GM21576 (cell line): ENCODE results near the gene MTIF3.

ENCODE experiments used
- ATAC-seq: cut with Tn5 transposase; IDR thresholded peaks from one replicate; pipeline ENCODE4 v1.9.1; 2021; ENCODE audit warnings: mild to moderate bottlenecking, moderate library complexity; ENCODE audit not compliant: unreplicated experiment

Gene MTIF3

DNA sequence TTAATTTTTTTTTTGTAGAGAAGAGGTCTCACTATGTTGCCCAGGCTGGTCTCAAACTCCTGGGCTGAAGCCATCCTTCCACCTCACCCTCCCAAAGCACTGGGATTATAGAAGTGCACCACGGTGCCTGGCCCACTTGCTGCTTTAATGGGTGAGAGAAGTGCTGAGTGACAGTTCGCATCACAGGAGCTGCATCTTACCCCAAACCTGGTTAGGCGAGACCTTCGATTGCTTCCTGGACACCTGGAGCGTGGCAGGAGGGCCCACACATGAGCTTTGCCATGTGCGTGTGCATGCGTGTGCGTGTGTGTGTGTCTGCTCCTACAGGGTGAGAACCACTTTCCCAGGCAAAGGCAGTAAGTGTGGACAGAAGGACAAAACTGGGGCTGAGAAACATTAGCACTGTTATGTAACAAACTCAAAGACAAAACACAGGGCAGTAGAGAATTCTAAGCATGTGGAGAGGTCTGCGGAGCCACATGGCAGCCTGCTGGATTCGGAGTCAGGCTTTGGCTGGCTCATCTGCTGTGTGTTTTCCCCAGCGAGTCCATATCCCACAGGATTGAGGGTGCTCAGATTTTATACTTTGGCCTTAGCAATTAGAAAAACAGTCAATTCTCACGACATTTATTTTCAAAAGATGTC, 11.7 kb upstream of the MTIF3 start:
- ATAC-seq = no peak

DNA sequence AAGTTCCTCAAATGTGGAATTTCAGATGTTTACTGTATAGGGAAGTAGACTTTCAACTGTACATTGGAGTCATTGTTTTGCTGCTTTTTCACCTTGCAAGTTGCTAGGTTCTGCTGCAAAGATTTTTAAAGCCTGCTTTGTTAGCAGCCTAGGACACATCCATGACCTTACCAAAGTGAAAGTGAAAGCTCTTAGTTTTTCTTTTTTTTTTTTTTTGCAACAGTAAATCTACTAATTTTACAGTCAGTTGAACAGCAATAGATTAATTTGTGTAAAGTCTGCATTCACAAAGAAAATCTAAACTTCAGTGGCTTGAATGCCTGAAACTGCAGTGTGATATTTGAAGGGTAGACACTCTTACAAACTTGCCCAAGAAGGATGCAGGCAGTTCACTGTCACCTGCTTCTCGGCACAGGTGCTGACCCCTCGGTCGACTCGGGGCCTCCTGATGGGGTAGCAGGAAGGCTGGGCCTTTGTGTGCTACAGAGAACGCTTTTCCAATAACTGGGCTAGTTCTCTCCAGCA, 5.0 kb upstream of the MTIF3 start:
- ATAC-seq = no peak

DNA sequence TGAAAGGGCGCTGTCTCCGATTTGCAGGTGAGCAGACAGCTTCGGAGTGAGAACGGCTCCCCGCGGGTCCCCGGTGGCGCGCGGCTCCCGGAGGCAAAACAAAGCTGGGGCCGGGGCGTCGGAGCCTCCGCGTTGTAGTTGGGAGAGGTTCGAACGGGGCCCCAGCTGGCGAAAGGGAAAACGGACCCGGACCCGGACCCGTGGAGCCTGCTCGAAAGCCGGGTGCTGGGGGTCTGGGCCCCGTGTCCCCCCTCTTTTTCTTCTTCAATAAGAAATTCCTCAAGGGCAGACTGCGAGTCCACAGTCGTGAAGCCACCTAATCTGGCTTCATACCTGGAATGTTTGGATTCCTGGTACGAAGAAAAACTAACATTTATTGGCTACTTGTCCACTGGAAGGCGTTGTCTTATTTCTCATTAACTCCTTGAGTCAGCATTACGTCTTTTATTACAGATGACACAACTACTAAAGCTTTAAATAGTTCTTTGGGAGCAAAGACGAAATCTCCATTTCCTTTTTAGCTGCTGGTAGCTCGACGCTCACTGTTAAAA, 632 bp upstream of the MTIF3 start:
- no peak for ATAC-seq

DNA sequence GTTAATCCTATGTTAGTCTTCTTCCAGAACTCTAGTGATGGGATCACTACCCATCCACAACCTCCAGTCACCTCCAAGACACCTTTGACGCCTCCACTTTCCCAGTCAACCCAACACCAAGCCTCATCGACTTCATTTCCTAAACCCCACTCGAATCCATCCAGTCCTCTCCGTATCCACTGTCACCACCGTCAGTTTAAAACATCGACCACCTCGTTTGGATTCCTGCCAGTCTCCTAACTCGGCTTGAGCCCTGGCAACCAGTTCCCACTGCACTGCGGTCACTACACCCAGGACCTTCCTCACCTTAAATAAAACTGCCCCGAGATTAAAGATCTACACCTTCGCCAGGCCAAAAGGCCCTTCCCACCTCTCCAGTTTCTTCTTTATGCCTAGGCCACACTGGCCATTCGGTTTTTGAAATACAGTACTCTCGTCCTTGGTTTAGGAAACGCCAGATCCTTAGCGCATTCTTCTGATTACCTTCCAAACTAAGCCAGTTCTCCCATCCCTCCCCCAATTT, 1.2 kb downstream of the MTIF3 start:
- ATAC-seq = no peak

DNA sequence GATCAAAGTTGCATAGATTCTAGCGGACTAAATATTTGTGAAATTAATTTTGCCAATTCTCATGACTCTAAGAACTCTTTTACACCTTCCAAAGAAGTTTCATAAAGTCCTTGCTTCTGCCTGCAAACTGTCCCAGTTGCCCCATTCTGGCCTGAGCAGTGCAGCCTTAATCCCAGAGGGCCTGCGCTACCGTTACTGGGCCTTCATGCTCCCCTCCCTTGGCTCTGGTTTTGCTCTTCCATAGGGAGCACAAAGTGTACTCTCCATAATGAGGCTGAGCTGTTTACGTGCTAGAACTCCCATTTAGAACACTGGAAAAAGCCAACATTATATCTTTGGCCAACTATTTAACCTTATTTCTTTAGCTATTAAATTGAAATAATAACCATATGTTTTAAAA, 2.1 kb downstream of the MTIF3 start:
- ATAC-seq = no peak

DNA sequence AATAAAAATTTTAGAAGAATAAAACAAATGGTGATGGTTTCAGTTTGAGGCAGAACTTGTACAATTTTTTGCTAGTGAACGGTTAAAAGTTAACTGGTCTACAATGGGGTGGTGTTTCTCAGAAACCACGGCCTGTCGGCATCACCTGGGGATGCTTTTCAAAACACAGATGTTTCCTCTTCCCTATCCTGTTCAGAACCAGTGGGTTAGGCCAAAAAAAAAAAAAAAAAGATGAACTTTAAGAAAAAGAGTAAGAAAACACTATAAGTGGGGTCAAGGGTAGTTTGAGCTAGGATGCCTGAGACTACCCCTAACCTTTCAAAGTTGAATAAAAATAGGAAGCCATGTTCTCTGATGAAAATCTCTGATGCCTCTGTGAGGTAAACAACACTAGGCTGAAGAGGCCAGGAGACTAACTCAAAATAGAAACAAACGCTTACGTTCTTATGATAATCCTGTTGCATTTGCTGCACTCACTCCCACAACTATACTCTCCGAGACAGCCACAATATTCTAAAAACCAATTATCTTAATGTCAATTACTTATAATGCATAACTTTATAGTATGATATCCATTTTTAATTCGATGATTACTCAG, 3.3 kb downstream of the MTIF3 start:
- ATAC-seq = no peak

DNA sequence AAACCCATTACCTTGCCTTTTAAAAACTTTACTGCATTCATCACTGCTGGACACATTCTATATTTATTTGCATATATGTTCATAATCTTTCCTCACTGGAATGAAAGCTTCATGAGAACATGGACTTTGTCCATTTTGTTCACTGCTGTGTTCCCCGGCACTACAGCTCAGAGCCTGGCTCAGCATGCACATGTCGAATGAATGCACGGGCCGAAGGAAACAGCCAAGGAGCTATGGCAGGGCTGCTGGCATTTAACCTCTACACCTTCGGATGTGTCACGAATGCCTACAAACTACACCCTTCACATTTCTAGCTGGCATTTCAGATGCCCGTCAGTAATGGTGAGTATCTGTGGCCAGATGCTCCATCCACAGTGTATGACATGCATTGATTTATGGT, 7.6 kb downstream of the MTIF3 start:
- ATAC-seq = no peak

DNA sequence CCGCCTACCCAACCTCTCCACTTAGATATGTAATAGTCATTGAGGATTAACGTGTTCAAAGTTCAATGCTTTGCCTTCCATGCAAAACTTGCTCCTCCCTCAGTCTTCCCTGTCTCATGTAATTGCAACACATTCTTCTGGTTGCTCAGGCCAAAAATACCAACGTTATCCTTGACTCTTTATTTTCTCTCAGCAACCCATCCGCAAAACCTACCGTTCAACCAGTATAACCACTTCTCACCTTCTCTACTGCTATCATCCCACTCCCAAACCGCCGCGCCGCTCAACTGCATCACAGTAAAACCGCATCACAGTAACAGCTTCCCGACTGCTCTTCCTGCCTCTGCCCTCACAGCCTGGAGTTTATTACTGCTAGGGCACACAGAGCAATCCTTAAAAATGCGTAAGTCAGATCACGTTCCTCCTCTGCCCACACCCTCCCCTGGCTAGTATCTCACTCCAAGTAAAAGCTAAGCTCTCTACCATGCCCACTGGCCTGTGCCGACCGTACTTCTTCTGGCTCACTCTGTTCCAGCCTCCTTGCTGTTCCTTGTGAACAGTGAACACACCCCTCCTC, 8.2 kb downstream of the MTIF3 start:
- ATAC-seq = no peak

DNA sequence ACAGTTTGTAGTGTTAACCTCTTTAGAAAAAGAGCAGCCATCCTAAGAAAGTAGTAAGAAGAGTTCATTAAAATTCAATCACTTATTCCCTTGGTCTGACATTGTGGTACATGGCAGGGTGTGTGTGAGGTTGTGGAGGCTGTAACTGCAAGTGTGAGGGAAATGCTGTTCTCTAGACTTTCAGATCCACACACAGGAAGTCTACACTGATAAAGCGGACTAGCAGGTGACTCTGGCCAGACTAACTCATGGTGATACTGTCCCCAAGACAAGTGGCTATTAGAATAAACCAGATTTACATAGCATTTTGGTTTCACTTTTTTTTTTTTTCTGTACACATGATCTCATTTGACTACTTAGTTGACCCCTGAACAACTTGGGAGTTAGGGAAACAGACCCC, 10.0 kb downstream of the MTIF3 start:
- ATAC-seq = peak; percentile 72

DNA sequence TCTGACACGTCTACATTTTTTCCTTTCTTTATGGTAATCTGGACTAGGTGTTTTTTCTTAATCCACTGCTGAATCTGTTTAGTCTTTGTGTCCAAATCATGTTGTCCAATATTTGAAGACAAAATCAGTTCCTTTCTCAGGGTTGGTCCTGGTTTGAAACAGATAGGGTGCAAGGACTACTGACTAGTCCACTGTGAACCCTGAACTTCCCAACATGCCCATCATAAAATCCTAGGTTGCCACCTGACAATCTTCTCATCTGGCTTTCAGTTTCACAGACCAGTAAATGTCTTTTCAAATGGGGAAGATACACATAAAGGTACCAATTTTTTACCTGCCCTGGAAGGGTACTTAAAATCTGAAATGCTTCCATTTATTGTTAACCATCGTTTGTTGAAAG, 13.2 kb downstream of the MTIF3 start:
- ATAC-seq = no peak

DNA sequence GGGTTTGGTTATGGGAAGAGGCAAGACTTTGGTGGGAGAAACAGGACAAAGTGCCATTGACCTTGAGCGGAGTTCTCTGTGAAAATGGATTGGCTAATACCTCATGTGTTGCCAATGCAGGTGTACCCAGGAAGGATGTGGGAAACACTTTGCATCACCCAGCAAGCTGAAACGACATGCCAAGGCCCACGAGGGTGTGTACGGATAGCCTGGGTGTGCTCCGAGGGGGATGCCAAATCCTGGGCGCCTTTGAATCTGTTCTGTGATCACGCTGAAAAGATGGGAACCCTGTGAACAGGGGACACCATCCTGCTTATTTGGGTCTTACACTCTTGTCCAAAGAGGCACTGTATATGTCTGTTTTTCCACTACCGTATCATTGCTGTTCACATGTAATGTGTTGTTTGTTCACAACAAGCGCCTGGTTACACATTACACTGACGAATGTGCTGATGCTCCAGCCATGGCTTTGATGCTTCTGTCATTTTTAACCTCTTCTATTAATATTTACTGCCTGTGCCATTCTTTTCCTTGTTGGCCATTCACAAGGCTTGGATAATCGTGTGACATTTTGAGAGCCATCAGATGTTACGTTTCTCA, 17.7 kb downstream of the MTIF3 start:
- no peak for ATAC-seq

DNA sequence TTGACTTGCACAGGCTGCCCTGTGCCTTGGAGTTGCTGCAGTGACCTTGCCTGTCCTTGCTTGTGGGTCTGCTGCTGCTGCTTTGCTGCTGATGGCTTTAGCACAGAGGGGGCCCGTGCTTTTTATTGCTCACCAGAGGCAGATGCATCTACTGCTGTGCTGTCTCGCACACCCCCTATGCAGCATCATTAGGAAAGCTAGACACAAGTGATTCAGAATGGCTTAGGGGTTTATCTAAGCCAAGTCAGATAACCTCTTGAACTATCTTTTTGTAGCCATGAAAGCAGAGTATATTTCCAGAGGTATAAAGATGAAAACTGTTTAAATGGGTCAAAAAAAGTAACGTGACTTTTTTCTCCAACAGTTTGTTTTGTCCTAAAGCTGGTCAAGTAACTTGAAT, 18.2 kb downstream of the MTIF3 start:
- no peak for ATAC-seq

DNA sequence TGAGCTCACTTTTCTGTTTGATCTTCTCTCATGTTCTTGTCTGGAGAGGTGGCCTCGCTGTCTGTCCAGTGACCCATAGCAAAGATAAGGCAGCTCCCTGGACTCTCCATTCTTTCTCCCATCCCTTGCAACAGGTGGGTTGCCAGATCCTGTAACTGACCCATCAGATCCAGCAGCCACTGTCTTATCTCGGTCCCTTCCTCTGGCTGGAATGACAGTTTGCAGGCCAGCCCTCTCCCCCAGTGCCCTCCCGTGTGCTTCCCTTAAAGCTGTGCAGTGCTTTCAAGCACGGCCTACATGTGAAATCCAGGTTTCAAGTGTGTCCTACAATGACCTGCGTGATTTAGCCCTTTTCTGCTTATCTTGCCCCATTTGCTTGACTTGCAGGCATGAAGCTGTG, 22.2 kb downstream of the MTIF3 start:
- no peak for ATAC-seq

DNA sequence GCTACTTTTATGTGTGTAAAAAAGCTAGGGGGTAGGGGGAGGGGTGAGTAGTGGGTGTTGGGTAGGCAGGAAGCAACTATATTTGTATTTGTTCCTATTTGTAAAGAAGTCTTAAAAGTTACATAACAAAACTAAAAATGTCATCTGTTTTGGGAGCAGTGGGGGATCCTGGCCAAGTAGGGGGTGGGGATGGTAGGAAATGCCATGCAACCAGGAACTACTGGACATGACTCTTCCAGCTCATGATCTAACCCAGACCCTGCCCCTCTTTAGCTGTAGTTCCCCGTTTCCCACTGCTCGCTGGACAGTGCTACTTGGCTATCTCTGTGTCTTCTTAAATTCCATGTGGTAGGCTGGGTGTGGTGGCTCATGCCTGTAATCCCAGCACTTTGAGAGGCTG, 22.7 kb downstream of the MTIF3 start:
- no peak for ATAC-seq

DNA sequence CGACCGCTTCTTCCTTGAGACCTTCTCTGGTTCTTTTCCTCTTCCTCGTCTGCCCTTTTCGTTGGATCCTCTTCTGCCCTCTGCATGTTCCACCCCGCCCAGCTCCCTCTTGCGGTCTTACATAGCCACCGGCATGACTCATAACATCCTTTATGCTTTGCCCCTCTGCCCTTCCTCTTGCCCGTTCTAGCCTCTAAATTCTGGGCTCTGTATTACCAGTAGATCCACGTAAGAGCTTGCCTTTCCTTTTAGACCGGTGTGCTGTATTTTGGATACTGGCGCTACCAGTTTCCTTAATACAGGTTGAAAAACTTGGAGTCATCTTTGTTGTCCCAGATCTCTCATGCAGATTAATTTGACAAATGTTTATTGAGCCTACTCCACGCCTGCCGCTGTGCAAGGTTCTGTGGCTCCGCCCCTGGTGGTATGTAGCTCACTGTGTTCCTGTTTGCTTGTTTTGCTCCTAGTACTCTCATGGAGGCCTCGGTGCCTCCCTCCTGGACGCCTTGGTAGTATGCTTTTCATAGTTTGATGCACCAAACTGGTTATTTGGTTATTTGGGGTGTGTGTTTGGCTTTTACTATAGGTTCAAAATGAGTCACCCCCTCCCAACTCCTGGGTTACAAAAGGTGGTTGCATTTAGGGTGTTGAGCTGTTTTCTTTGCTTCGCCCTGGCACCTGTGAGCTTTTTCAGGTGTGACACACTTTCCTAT, 24.3 kb downstream of the MTIF3 start:
- peak; percentile 66 for ATAC-seq

DNA sequence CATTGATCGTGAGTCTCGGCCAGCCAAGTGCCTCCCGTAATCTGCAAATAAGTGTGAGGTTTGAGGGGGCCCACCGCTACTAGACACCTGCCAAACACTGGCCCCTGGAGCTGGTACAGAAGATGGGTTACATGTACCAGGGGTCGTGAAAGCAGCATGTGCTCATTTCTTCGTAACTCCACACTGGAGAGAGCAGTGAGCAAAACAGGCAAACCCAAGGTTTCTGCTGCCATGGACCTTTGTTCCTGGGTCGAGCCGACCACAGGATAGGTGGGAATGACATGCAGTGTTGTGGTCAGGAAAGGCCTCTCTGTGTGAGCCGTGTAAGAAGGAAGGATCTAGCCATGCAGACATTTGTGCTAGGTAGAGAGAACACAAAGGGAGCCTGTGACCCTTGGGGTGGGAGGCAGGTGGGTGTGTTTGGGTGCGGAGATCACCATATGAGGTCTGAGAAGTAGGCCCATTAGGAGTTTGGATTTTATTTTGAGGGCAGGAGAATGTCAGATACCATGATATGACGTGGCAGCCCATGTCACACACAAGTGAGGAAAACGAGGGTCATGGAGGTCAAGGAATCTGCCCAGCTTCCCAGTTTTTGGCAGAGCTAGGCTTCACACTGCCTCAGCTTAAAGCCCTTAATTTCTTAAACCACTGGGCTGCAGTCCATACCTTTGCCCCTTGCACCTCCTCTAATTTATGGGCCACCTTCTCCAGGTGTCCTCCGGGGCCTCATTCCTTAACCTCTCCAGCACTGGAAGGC, 25.0 kb downstream of the MTIF3 start:
- peak; percentile 6 for ATAC-seq

DNA sequence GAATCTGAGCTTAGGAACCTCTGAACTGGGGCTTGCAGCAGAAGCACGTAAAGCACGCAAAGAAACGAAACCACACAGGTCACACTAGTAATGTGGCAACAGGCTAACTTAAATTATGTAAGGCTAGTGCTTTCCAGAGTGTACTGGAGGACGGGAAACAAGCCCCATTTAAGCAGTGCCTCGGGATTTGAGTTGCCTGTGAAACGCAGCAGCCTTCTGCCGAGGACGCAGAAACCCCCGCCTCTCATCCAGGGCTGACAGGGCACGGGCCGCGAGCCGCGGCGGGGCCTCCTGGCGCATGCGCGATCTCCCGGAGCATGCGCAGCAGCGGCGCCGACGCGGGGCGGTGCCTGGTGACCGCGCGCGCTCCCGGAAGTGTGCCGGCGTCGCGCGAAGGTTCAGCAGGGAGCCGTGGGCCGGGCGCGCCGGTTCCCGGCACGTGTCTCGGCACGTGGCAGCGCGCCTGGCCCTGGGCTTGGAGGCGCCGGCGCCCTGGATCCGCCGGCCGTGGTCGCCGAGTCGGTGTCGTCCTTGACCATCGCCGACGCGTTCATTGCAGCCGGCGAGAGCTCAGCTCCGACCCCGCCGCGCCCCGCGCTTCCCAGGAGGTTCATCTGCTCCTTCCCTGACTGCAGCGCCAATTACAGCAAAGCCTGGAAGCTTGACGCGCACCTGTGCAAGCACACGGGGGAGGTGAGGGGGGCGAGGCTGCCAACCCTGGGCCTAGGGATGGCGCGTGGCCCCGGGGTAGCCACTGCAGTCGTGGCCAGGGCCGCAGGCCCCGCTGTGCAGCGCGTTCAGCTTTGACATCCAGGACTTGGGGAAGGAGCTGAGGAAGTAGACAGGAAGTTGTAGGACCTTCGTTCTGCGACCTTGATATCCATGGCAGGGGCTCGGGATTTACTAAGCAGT, 25.9 kb downstream of the MTIF3 start, which contains the start of gene GTF3A:
Gene GTF3A (plus strand): TSS at position 374 of the 912 bp plus-strand sequence.
- peak; percentile 61 for ATAC-seq

DNA sequence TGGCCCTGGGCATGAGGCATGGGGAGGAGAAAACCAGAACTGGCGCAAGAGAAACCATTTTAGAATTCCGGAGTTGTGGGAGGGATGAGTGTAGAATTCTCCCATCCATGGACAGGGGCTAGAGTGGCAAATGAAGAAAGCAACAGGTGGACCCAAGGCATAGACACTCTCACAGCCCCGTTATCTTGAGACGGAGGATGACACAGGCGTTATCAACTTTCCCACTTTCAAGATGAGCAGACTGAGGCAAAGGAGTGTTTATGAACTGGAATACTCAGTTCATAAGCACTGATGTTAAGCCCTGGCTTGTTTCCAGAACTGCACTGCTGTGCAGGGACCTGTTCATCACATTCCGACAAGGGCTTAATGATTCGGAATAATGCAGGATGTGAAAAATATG, 27.0 kb downstream of the MTIF3 start:
- ATAC-seq = no peak
